ENCODE data around the gene IMMP2L. TPM values are rescaled to one million over a fixed set of nuclear protein-coding genes. Genes with fewer than 3 reads are reported as not detected.

Gene IMMP2L
- total RNA-seq, 2 experiments from 2014 or later: 15.8 to 25.8 TPM

- peaks cover 86% of the 10 kb centered on the region for H3K4me1 Mint-ChIP-seq
- POLR2A ChIA-PET: no interaction called here
- DNase-seq (no peak), ATAC-seq (no peak)
- no peak overlapping the region for H3K4me3 Mint-ChIP-seq
- H3K36me3 Mint-ChIP-seq (ENCODE audit: low read depth): peaks cover 7% of the 10 kb centered on the region
- intact Hi-C loops (cut with DNase I, micrococcal nuclease): loop anchor here (2.0 to 5.0 kb wide), 6 partner anchors 397 to 1362 kb away; partner anchors contain the start of genes IMMP2L (in 2 of the 2) and IFRD1 (in 1 of the 2)
- peak overlapping the region; percentile 80 for H3K27ac Mint-ChIP-seq
- CTCF ChIA-PET: interaction anchor here (0.7 to 1.5 kb wide), 5 partner anchors 9 to 556 kb away, joined by 3 to 6 read pairs (median 3); no protein-coding TSS in a partner anchor
- H3K27me3 Mint-ChIP-seq: no peaks in the 10 kb centered on the region
- H3K9me3 Mint-ChIP-seq (ENCODE audit: low read depth): peaks cover 3% of the 10 kb centered on the region
Observed at GRCh38 chr7:111089822-111090426, 472.4 kb downstream of the IMMP2L start.

GRCh38 chr7:111088328-111088727 is 474.0 kb downstream of the IMMP2L start:
- intact Hi-C loops (cut with DNase I, micrococcal nuclease): no loop called here
- Mint-ChIP-seq H3K27ac (peak overlapping the region; percentile 34), H3K9me3 (ENCODE audit: low read depth) (peaks cover 3% of the 10 kb centered on the region), H3K27me3 (no peaks in the 10 kb centered on the region), H3K4me1 (peaks cover 85% of the 10 kb centered on the region), H3K36me3 (ENCODE audit: low read depth) (peaks cover 8% of the 10 kb centered on the region), H3K4me3 (no peak overlapping the region)
- CTCF ChIA-PET: interaction anchor here (1.0 kb wide), 2 partner anchors 11 to 14 kb away, joined by 4 read pairs; no protein-coding TSS in a partner anchor
- DNase-seq (no peak), ATAC-seq (no peak)
- POLR2A ChIA-PET: no interaction called here

GRCh38 chr7:111086532-111086931 is 475.8 kb downstream of the IMMP2L start:
- intact Hi-C loops (cut with DNase I, micrococcal nuclease): no loop called here
- H3K27ac Mint-ChIP-seq: peak overlapping the region; percentile 91
- peak overlapping the region; percentile 34 for H3K4me3 Mint-ChIP-seq
- H3K36me3 Mint-ChIP-seq (ENCODE audit: low read depth): peaks cover 8% of the 10 kb centered on the region
- DNase-seq (peak; percentile 33), ATAC-seq (peak; percentile 45)
- no peaks in the 10 kb centered on the region for H3K27me3 Mint-ChIP-seq
- H3K9me3 Mint-ChIP-seq (ENCODE audit: low read depth): peaks cover 3% of the 10 kb centered on the region
- CTCF ChIA-PET: interaction anchor here (0.7 to 1.9 kb wide), 7 partner anchors 9 to 511 kb away, joined by 3 to 5 read pairs (median 3); no protein-coding TSS in a partner anchor
- POLR2A ChIA-PET: no interaction called here
- H3K4me1 Mint-ChIP-seq: peaks cover 86% of the 10 kb centered on the region

GRCh38 chr7:111085356-111085755 is 476.9 kb downstream of the IMMP2L start:
- ChIA-PET CTCF (interaction anchor here (1.9 to 4.9 kb wide), 2 partner anchors 10 to 13 kb away, joined by 5 to 20 read pairs; no protein-coding TSS in a partner anchor), POLR2A (interaction anchor here (0.7 to 1.1 kb wide), 2 partner anchors 56 to 504 kb away, joined by 3 to 4 read pairs; no protein-coding TSS in a partner anchor)
- DNase-seq (no peak), ATAC-seq (no peak)
- Mint-ChIP-seq H3K27ac (peak overlapping the region; percentile 82), H3K27me3 (no peaks in the 10 kb centered on the region), H3K9me3 (ENCODE audit: low read depth) (peaks cover 3% of the 10 kb centered on the region), H3K4me3 (no peak overlapping the region), H3K36me3 (ENCODE audit: low read depth) (peaks cover 8% of the 10 kb centered on the region), H3K4me1 (peaks cover 88% of the 10 kb centered on the region)
- intact Hi-C loops (cut with DNase I, micrococcal nuclease): no loop called here

GRCh38 chr7:111083413-111083812 is 478.9 kb downstream of the IMMP2L start:
- ChIA-PET CTCF (interaction anchor here (1.0 to 4.9 kb wide), 6 partner anchors 9 to 57 kb away, joined by 4 to 20 read pairs (median 6); no protein-coding TSS in a partner anchor), POLR2A (interaction anchor here (0.6 to 1.3 kb wide), 4 partner anchors 11 to 58 kb away, joined by 3 to 6 read pairs (median 4); no protein-coding TSS in a partner anchor)
- H3K27me3 Mint-ChIP-seq: no peaks in the 10 kb centered on the region
- peak; percentile 60 for DNase-seq
- peak overlapping the region; percentile 49 for H3K4me3 Mint-ChIP-seq
- ATAC-seq: peak; percentile 84
- peaks cover 3% of the 10 kb centered on the region for H3K9me3 Mint-ChIP-seq (ENCODE audit: low read depth)
- H3K4me1 Mint-ChIP-seq: peaks cover 78% of the 10 kb centered on the region
- peak overlapping the region; percentile 89 for H3K27ac Mint-ChIP-seq
- peaks cover 8% of the 10 kb centered on the region for H3K36me3 Mint-ChIP-seq (ENCODE audit: low read depth)
- intact Hi-C loops (cut with DNase I, micrococcal nuclease): loop anchor here (1.0 to 2.0 kb wide), 6 partner anchors 9 to 164 kb away; no protein-coding TSS in a partner anchor

- no peak for DNase-seq
- no peak for ATAC-seq
- Mint-ChIP-seq H3K27ac (peak overlapping the region; percentile 89), H3K9me3 (ENCODE audit: low read depth) (peaks cover 3% of the 10 kb centered on the region), H3K36me3 (ENCODE audit: low read depth) (peaks cover 8% of the 10 kb centered on the region), H3K4me1 (peaks cover 72% of the 10 kb centered on the region), H3K27me3 (no peaks in the 10 kb centered on the region), H3K4me3 (peak overlapping the region; percentile 44)
- POLR2A ChIA-PET: interaction anchor here (1.3 kb wide), 1 partner anchor 53 kb away, joined by 6 read pairs; no protein-coding TSS in a partner anchor
- CTCF ChIA-PET: interaction anchor here (1.3 to 4.9 kb wide), 5 partner anchors 10 to 56 kb away, joined by 4 to 20 read pairs (median 7); no protein-coding TSS in a partner anchor
- intact Hi-C loops (cut with DNase I, micrococcal nuclease): loop anchor here in 1 of 2 experiments (2.0 kb wide), 1 partner anchor 54 kb away; no protein-coding TSS in a partner anchor
Observed at GRCh38 chr7:111082351-111082750, 479.9 kb downstream of the IMMP2L start.

GRCh38 chr7:111081546-111082267 is 480.6 kb downstream of the IMMP2L start:
- H3K4me3 Mint-ChIP-seq: peak overlapping the region; percentile 44
- ATAC-seq (peak; percentile 43), DNase-seq (no peak)
- peaks cover 3% of the 10 kb centered on the region for H3K9me3 Mint-ChIP-seq (ENCODE audit: low read depth)
- intact Hi-C loops (cut with DNase I, micrococcal nuclease): loop anchor here in 1 of 2 experiments (2.0 kb wide), 1 partner anchor 53 kb away; no protein-coding TSS in a partner anchor
- H3K36me3 Mint-ChIP-seq (ENCODE audit: low read depth): peaks cover 8% of the 10 kb centered on the region
- POLR2A ChIA-PET: no interaction called here
- peaks cover 74% of the 10 kb centered on the region for H3K4me1 Mint-ChIP-seq
- H3K27me3 Mint-ChIP-seq: no peaks in the 10 kb centered on the region
- peak overlapping the region; percentile 89 for H3K27ac Mint-ChIP-seq
- CTCF ChIA-PET: interaction anchor here (0.9 to 4.9 kb wide), 3 partner anchors 11 to 54 kb away, joined by 3 to 20 read pairs (median 4); no protein-coding TSS in a partner anchor

GRCh38 chr7:111080495-111081105 is 481.7 kb downstream of the IMMP2L start:
- intact Hi-C loops (cut with DNase I, micrococcal nuclease): no loop called here
- ChIA-PET CTCF (interaction anchor here (1.8 to 4.9 kb wide), 2 partner anchors 12 to 18 kb away, joined by 4 to 20 read pairs; no protein-coding TSS in a partner anchor), POLR2A (no interaction called here)
- Mint-ChIP-seq H3K36me3 (ENCODE audit: low read depth) (peaks cover 8% of the 10 kb centered on the region), H3K4me1 (peaks cover 77% of the 10 kb centered on the region), H3K4me3 (no peak overlapping the region), H3K27me3 (no peaks in the 10 kb centered on the region), H3K9me3 (ENCODE audit: low read depth) (peaks cover 3% of the 10 kb centered on the region), H3K27ac (peak overlapping the region; percentile 43)
- no peak for DNase-seq
- no peak for ATAC-seq

GRCh38 chr7:111077001-111077400 is 485.3 kb downstream of the IMMP2L start:
- intact Hi-C loops (cut with DNase I, micrococcal nuclease): no loop called here
- H3K9me3 Mint-ChIP-seq (ENCODE audit: low read depth): peaks cover 2% of the 10 kb centered on the region
- DNase-seq: no peak
- H3K4me1 Mint-ChIP-seq: peaks cover 72% of the 10 kb centered on the region
- peaks cover 1% of the 10 kb centered on the region for H3K36me3 Mint-ChIP-seq (ENCODE audit: low read depth)
- H3K27me3 Mint-ChIP-seq: no peaks in the 10 kb centered on the region
- H3K27ac Mint-ChIP-seq: peak overlapping the region; percentile 52
- H3K4me3 Mint-ChIP-seq: no peak overlapping the region
- POLR2A ChIA-PET: no interaction called here
- no peak for ATAC-seq
- CTCF ChIA-PET: interaction anchor here (0.8 to 1.7 kb wide), 4 partner anchors 22 to 61 kb away, joined by 3 to 9 read pairs (median 4); no protein-coding TSS in a partner anchor

GRCh38 chr7:111076205-111076604 is 486.1 kb downstream of the IMMP2L start:
- peak; percentile 62 for DNase-seq
- peaks cover 1% of the 10 kb centered on the region for H3K36me3 Mint-ChIP-seq (ENCODE audit: low read depth)
- peaks cover 2% of the 10 kb centered on the region for H3K9me3 Mint-ChIP-seq (ENCODE audit: low read depth)
- H3K4me3 Mint-ChIP-seq: no peak overlapping the region
- POLR2A ChIA-PET: interaction anchor here (0.6 to 0.7 kb wide), 2 partner anchors 38 to 57 kb away, joined by 3 read pairs; no protein-coding TSS in a partner anchor
- CTCF ChIA-PET: interaction anchor here (0.7 to 1.7 kb wide), 5 partner anchors 15 to 47 kb away, joined by 3 to 9 read pairs (median 4); partner anchors contain the start of gene LRRN3
- peak; percentile 83 for ATAC-seq
- peaks cover 69% of the 10 kb centered on the region for H3K4me1 Mint-ChIP-seq
- H3K27me3 Mint-ChIP-seq: no peaks in the 10 kb centered on the region
- H3K27ac Mint-ChIP-seq: peak overlapping the region; percentile 52
- intact Hi-C loops (cut with DNase I, micrococcal nuclease): no loop called here
